ENCODE measurements around the gene COL23A1.

The COL23A1 gene

GRCh38 chr5:178336889-178337288, 253.3 kb downstream of the COL23A1 start:
- no peak for DNase-seq (ENCODE audit: low spot score)

- DNase-seq (ENCODE audit: low spot score), result no peak
Observed at GRCh38 chr5:178335302-178336030, 254.7 kb downstream of the COL23A1 start.

GRCh38 chr5:178334861-178335260, 255.3 kb downstream of the COL23A1 start:
- DNase-seq (ENCODE audit: low spot score), result no peak

GRCh38 chr5:178333821-178334481, 256.2 kb downstream of the COL23A1 start:
- DNase-seq (ENCODE audit: low spot score), result no peak

GRCh38 chr5:178332210-178332641, 258.0 kb downstream of the COL23A1 start:
- DNase-seq (ENCODE audit: low spot score), result no peak

GRCh38 chr5:178331491-178331996, 258.6 kb downstream of the COL23A1 start:
- no peak for DNase-seq (ENCODE audit: low spot score)

GRCh38 chr5:178330791-178331404, 259.3 kb downstream of the COL23A1 start:
- DNase-seq (ENCODE audit: low spot score), result no peak

GRCh38 chr5:178328826-178329730, 261.1 kb downstream of the COL23A1 start:
- no peak for DNase-seq (ENCODE audit: low spot score)

GRCh38 chr5:178327931-178328711, 262.1 kb downstream of the COL23A1 start:
- DNase-seq (ENCODE audit: low spot score), result no peak

- no peak for DNase-seq (ENCODE audit: low spot score)
Observed at GRCh38 chr5:178327446-178327845, 262.7 kb downstream of the COL23A1 start.

- no peak for DNase-seq (ENCODE audit: low spot score)
Observed at GRCh38 chr5:178326374-178326715, 263.8 kb downstream of the COL23A1 start.

- no peak for DNase-seq (ENCODE audit: low spot score)
Observed at GRCh38 chr5:178325679-178326373, 264.4 kb downstream of the COL23A1 start.

- DNase-seq (ENCODE audit: low spot score), result no peak
Observed at GRCh38 chr5:178325311-178325678, 264.9 kb downstream of the COL23A1 start.

GRCh38 chr5:178324481-178325310, 265.5 kb downstream of the COL23A1 start:
- DNase-seq (ENCODE audit: low spot score), result peak; percentile 6

- DNase-seq (ENCODE audit: low spot score), result no peak
Observed at GRCh38 chr5:178323961-178324360, 266.2 kb downstream of the COL23A1 start.

GRCh38 chr5:178323541-178323865, 266.7 kb downstream of the COL23A1 start:
- DNase-seq (ENCODE audit: low spot score), result no peak

- no peak for DNase-seq (ENCODE audit: low spot score)
Observed at GRCh38 chr5:178322736-178323540, 267.3 kb downstream of the COL23A1 start.

- no peak for DNase-seq (ENCODE audit: low spot score)
Observed at GRCh38 chr5:178320281-178320855, 269.8 kb downstream of the COL23A1 start.

All from kidney tubule cell (primary cell).